Head of caudate nucleus (tissue), 42 donors: Measurements from ENCODE around the gene GNAS-AS1.

Experiments used
- DNase-seq, 42 donors: peaks; one replicate each; pipeline versions ENCODE4 v3.0.0 to v3.0.0-alpha.2; 2020 to 2021; ENCODE audit warnings: mixed read lengths in 7 of 42
- intact Hi-C: fragments of 100-400 bp; cut with DNase I; formaldehyde crosslinking; loops from one replicate; pipeline ENCODE4 v1.15.0; 2022

The GNAS-AS1 gene

DNA sequence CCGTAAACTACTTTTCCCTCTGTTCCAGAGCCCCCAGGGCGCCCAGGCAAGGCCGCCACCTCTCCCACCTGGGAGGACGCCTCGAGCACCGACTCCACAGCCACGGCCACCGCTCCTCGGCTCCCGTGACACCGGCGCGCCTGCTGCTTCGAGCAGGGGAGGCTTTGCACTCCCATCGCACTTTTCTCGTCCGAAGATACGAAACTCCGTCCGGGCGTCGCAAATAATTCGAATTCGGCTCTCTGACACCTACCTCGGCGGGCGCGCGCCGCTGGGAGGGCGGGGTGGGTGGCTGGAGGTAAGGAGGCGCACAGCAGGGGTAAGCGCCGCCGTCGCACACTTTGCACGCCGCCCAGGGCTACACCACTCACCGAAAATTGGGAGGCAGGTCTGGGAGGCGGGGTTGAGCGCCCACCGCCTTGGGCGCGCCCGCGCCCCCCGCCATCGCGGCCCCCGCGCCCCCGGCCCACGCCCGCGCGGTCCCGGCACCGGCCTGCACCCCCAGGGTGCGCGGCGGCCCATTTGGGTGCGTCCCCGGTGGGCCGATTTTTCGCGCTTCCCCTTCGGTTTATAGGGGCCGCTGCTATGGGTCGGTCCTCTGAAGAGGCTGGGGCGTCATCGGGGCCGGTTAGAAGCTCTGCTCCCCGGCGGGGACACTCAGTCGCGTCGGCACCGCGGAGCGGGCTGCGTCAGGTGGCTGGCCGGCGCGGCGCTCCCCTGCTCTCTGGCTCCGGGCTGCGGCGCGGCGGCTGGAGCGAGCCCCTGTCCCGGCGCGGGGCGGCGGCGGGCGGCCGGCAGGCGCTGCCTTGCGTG lies 38.0 kb upstream of the GNAS-AS1 start:
- intact Hi-C loops = no loop called here
- DNase-seq = peak in 38 of 42 donors; percentile 40 to 79 (median 63)

DNA sequence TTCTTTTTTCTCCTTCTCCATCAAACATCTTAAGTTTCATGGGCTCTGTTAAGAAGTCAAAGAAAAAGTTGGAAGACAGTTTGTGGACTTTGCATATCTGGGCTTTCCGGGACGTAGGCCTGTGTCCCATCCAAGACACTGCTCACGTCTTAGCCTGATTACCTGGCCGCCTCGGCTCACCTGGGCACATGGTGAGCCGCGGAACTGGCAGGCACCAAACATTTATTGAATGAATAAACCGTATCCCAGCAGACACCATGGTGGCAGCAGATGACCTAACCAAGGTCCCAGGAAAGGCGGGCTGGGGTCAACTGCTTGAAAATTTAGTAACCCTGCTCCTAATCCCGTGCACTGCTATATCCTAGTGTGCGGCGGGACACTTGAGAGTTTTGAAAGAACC lies 37.4 kb upstream of the GNAS-AS1 start:
- DNase-seq = no peak
- intact Hi-C loops = no loop called here

DNA sequence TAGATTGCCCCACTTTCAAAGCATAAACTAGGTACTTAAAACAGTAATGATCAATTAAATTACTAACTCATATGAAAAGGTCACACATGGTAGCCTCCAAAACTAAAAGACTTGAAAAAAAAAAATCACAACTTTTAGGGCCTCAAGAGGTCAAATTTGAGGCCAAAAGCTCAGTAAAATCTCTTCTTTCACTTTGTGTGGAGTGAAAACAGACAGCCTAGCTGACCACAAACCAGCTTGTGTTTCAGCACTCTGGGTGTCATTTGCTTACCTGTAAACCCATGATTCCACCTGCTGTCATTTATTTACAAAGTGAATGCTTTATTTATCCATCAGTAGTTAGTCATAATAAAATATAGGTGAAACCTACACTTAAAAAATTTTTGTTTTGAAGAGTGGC lies 35.8 kb upstream of the GNAS-AS1 start:
- no peak for DNase-seq
- intact Hi-C loops = no loop called here

DNA sequence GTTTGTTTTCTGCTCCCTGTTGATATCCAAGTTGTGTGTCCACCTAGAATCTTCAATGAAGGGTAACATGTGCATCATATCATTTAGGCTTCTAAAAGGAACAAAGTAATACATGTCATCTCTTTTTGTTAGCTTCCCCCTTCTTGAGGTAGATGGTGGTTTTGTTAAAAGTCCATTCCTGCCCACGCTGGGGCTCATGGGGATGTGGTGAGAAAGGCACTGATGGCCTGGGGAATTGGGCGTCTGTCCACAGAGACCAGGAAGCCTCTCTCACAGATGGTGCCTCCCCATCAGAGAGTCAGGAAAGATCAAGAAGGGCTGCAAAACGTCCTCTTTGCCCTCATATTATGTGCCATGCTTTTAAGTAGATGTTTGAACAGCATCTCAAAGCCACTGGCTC lies 34.3 kb upstream of the GNAS-AS1 start:
- intact Hi-C loops = no loop called here
- DNase-seq = no peak

DNA sequence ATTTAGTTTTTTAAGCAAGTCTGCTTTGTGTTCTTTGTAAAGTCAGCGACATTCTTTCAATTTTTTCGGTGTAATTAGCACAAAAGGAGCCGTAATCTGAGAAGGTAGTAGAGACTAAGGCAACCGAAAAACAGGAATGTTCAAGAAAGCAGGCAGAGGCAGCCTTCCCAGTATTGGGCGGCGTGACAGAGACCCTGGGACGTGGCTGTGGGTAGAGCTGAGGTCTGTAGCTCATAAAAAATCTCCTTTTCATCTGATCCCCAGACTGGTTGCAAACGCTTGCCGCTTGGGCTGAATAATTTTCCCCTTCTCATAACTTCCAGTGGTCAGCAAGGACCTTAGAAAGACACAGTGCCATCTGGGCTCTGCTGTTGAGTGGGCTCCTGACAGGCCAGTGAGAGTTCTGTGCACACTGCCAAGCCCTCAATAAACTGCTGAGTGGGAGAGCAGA lies 32.6 kb upstream of the GNAS-AS1 start:
- DNase-seq = no peak
- intact Hi-C loops = no loop called here

DNA sequence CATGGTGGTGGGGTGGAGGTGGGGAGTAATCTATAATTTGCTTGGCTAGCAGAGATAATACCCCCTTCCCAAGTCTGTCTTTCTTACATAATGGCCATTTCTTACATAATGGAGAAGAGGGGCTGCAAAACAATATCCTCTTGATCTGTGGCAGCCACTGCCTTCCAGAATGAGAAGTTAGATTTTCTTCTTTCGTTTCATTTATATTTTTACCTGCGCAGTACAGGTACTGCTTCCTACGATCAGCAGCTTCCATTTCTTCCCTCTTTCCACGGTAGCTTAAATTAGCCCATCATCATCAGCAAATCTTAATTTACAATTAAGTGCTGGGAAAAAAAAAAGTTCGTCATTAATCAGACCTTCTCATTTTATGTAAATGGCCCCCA lies 32.0 kb upstream of the GNAS-AS1 start:
- intact Hi-C loops = no loop called here
- DNase-seq = no peak

DNA sequence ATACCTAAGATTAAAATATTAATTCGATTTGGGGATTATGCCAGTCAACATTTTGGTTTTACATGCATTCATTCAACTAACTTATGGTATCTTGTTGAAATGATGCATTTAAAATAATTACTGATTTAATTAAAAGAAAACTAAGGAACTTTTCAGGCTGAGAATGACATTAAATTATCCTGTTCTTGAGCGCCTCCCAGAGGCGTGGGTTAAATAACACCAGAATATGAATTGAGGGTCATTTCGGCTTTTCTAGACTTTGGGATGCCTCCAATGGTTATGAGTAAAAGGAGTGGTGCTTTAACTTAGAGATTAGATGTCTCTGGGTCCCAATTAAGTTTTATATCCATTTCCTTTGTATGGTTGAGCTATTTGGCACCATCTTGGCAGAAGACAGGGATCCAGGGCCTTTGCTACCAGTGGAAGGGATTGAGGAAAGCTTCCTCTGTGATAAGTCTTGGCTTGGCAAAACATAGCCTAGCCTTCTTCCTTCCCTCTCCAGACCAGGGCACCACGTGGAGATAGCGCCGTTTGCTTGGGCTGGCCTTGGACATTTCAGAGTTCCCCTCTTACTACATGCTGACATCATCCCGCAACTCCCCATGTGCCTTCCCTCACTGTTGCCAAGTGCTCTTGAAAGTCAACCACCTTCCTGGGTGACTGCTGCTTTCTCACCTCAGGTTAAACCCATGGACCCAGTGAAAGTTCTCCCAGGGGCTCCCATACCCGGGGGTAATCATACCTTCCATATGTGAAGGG lies 30.5 kb upstream of the GNAS-AS1 start:
- intact Hi-C loops = no loop called here

DNA sequence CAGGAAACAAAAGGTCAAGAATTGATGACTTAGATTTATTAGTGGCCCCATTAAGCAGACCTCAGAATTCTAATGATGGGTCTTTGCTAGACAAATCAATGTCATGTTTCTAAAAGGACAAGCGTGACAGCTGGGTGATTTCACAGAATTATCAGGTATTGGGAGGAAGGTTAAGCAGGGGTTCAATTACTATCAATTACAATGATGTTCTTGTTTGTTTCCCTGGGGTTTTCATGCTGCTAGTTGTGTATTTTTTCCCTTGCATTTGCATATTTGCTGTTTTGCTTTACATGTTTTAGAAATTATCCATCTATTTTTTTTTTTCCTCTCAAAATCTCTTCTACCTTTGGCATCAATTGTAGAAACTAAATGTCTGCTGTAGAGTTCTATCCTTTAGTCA lies 29.7 kb upstream of the GNAS-AS1 start:
- no peak for DNase-seq
- intact Hi-C loops = no loop called here

More for the DNA sequence above, 30.5 kb upstream of the GNAS-AS1 start:
- DNase-seq = no peak

DNA sequence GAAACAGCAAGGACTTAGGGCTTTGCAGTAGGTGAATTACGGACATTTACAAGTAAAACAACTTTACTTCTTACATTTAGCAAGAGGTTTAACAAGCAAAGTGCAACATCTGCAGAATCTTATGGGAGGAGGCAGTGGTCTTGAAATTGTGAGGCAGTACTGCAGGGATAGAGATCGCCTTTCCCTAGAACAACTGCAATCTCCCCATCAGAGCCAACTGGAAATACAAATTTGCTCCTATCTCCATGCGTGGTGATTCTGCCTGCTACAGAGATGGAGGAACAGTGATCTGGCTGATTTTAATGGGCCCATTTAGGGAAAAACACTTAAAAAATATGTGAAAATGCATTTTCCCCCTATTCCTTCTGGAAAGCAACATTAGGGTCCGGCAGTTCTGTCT lies 27.7 kb upstream of the GNAS-AS1 start:
- DNase-seq = no peak
- intact Hi-C loops = loop anchor here (10.0 kb wide), 4 partner anchors 106 to 616 kb away; partner anchors contain the start of gene NELFCD

DNA sequence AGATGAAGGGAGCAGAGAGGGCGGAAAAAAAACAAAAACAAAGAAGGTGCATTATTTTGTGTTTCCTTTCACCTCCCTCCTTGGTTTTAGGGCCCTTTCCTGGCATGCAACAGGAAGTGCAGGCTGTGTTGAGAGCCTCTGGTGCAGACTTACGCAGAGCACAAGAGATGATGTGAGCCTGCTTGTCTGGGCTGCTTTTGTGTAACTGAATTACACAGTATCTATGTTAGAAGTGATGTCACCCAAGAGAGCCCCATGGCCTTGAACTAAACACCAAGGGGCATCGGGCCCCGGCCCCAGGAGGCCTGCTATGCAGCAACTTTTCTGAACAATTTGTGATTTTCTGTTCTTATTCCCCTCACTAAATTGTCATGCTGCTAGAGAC lies 27.3 kb upstream of the GNAS-AS1 start:
- DNase-seq = no peak
- intact Hi-C loops = loop anchor here (10.0 kb wide), 4 partner anchors 107 to 617 kb away; partner anchors contain the start of gene NELFCD

DNA sequence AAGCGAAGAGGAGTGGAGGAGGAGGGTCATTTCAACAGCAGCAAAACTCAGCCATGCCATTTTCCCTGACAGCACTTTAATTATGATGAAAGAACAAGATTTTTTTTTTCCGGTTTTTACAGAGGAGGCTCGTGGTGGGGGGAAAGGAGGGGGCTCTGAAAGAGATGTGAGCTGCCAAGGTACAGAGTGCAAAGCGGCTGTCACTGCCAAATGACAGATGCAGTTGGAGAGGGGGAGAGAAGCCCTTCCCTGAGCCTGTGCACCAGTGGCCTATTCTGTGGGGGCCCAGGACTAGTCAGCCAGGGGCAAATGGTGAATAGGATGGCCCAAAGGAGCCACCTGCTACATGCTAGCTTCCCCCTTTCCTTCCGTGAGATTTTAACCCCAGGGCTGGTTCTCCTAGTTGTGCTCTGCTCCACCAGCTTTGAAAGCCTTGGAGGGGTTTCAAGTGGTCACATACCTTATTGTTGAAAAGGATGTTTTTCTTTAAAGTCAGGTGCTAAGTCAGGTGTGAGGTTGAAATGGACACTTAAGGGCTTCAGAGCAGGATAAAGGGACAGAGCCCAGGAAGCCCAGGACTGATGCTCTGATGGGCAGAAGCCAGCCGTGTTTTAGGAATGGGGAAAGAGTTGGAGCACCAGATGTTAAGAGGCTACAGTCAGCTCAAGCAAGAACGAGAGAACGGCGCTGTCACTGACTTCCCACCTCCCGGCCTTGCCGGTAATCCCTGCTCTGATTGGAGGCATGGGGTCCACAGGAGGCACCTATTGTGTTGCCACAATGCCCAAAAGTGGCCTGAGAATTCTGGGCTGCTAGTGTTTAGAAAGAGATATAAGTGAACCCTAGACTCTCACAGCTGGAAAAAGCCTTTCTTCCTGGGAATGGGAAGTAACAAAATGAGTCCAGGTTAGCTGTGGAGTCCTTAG lies 26.6 kb upstream of the GNAS-AS1 start:
- intact Hi-C loops = loop anchor here (10.0 kb wide), 4 partner anchors 107 to 617 kb away; partner anchors contain the start of gene NELFCD

DNA sequence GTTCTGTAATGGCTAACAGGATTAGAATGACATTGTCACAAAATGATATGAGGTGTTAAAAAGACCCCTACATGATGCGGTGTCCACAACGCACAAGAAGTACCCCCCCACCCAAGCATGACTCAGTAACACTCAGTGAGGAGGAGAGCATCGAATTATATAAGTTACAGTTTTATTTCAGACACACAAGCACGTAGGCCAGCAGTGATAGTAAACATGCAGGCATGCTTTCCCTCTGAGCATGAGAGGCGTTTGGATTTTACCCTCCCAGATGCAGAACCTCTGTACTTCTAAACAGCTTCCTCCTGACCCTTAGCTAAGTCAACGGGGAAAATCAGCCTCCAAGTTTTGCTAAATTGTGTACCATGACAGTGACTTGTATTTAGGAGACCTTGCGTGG lies 25.7 kb upstream of the GNAS-AS1 start:
- intact Hi-C loops = loop anchor here (10.0 kb wide), 4 partner anchors 108 to 618 kb away; partner anchors contain the start of gene NELFCD
- no peak for DNase-seq

More for the DNA sequence above, 26.6 kb upstream of the GNAS-AS1 start:
- no peak for DNase-seq

DNA sequence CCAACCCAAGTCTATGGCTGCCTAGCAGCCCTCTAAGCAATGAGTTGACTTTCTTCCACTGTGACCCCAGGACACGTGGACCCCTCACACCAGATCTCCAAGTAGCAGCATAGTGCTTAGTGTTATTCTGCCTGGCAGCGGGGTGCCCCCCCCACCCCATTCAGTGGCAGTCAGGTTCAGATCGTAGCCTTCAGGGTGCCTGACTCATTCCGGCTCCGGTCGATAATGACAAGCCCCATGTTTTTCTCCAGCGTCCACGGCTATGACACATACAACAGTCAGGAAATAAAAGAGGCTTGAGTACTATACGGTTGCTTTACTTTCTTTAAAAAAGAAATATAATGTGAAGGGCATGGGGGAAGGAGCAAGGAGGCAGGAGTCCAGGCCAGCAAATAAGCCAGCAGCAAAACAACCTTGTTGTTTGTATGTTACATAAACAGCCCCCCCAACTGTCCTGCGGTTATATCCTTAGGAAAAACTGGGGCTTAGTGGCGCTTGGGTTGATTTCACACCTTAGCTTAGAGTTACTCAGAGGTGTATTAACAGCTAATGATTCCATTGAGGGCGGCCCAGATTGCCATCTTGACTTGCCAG lies 24.9 kb upstream of the GNAS-AS1 start:
- intact Hi-C loops = loop anchor here (10.0 kb wide), 4 partner anchors 109 to 619 kb away; partner anchors contain the start of gene NELFCD
- DNase-seq = no peak

DNA sequence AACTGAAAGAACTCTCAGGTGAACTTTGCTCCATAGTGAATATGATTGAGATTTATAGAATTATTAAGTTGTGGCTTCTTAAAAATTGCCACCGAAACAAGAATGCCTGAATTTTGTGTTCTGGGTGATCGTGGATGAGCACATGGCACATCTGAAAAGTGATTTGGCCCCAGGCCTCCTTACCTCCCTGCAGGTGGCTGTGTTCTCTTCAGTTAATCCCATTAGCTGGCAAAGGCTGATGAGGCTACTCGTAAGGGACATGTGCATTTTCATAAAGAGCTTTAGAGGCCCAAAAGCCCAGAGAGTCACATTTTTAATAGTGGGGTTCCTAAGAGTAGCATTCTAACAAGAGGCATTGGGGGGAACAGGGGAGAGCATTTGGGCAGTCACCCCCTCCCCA lies 24.4 kb upstream of the GNAS-AS1 start:
- no peak for DNase-seq
- intact Hi-C loops = loop anchor here (10.0 kb wide), 4 partner anchors 110 to 620 kb away; partner anchors contain the start of gene NELFCD

DNA sequence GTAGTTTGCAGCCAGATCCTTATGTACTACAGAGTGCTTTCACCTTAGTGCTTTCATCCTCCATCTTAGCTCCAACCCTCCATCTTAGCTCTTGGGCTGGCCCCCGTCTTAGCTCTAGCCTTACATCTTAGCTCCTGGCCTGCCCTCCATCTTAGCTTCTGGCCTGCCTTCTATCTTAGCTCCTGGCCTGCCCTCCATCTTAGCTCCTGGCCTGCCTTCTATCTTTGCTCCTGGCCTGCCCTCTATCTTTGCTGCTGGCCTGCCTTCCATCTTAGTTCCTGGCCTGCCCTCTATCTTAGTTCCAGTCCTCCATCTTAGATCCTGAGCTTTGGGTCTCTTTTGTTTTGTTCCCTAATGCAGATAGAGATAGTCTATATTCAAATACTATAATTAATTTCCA lies 23.8 kb upstream of the GNAS-AS1 start:
- intact Hi-C loops = loop anchor here (5.0 to 10.0 kb wide), 5 partner anchors 110 to 620 kb away; partner anchors contain the start of gene NELFCD

DNA sequence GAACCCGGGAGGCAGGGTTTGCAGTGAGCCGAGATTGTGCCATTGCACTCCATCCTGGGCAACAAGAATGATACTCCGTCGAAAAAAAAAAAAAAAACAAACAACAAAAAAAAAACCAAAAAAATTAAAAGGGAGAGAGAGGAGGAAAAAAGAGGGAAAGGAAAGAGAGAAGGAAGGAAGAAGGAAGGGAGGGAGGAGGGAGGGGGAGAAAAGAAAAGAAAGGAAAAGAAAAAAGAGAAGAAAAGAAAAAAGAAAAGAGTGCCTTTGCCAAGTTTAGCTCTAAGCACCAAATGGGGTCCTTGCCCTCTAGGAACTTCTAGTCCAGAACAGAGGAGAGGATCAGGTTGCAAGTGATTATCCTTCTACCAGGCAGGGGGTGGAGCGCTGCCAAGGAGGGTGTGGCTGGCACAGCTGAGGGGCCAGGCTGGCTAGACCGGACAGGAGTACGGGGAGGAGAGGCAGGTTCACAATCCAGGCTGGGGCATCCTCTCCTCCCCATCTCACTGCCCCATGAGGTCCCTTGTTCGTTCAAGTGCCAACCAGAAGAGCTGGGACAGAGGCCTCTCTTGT lies 20.9 kb upstream of the GNAS-AS1 start:
- intact Hi-C loops = loop anchor here (5.0 to 10.0 kb wide), 5 partner anchors 113 to 623 kb away; partner anchors contain the start of gene NELFCD
- DNase-seq = no peak

More for the DNA sequence above, 23.8 kb upstream of the GNAS-AS1 start:
- DNase-seq = no peak

DNA sequence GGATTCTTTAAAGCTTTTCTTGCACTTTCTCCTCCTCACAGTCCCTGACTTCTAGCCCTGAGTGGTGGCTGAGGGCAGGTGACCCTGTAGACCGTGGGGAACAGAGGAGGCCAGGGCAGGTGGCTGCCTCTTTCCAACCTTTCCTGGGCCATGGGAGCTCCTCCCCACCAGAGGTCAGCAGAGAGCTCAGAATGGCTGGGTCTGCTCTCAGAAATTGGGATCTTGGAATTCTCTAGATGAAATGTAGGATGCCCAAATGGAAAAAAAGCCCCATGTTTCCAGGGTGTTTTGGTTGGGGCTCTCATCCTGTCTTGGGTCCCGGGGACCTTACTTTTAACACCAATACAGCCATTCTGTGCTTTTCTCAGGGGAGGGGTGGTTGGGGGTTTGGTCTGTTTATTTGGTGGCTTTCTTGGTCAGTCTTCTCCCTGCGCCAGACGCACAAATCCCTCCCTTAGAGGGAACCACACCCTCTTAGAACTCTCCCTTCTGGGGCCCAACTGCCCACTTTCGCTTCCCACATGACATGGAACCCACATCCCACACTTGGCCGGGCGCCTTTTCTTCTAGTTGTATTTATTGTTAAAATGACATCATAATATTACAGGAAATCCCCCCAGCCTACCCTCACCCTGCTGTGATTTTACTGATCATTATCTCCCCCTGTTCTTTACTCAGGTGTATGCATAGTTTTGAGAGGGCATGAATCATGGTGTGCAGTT lies 19.8 kb upstream of the GNAS-AS1 start:
- intact Hi-C loops = loop anchor here (5.0 to 10.0 kb wide), 5 partner anchors 114 to 624 kb away; partner anchors contain the start of gene NELFCD
- peak; percentile 50 to 90 (median 78) for DNase-seq
